Sigmoid colon (tissue), 7 donors: Measurements from ENCODE around the gene EPO. TPM values are rescaled to one million over a fixed set of nuclear protein-coding genes. Genes with fewer than 3 reads are reported as not detected.

Experiments used
- DNase-seq: peaks from one replicate; pipeline ENCODE4 v3.0.0-alpha.2; 2019
- H3K27ac ChIP-seq, 4 donors: fragments of 200-600 bp; sonication (generic); one replicate each; pipeline ENCODE4 v1.5.1; 2016 to 2019; ENCODE audit warnings: mild to moderate bottlenecking in 1 of 4
- H3K27me3 ChIP-seq, 3 donors: fragments of 200-600 bp; sonication (generic); one replicate each; pipeline ENCODE4 v1.5.1; 2019; ENCODE audit warnings: mild to moderate bottlenecking in 1 of 3
- H3K36me3 ChIP-seq, 4 donors: fragments of 200-600 bp; sonication (generic); one replicate each; pipeline ENCODE4 v1.5.1; 2016 to 2019
- H3K4me1 ChIP-seq, 4 donors: fragments of 200-600 bp; sonication (generic); one replicate each; pipeline ENCODE4 v1.5.1; 2017 to 2019
- H3K4me3 ChIP-seq, 4 donors: fragments of 200-600 bp; sonication (generic); one replicate each; pipeline ENCODE4 v1.5.1; 2017 to 2019; ENCODE audit warnings: mild to moderate bottlenecking in 2 of 4, moderate library complexity in 1 of 4
- H3K9me3 ChIP-seq, 4 donors: fragments of 200-600 bp in 3 of 4; sonication (generic) in 3 of 4; one replicate each; pipeline versions ENCODE4 v1.5.1 to v1.6.1; 2013 to 2019
- CTCF ChIP-seq, 4 experiments: fragments of 450-650 bp in 3 of 4; fragments of 200-600 bp in 1 of 4; IDR thresholded peaks; one replicate each; pipeline ENCODE4 v1.5.1; 2016 to 2019; ENCODE audit warnings: antibody characterized with exemption in 4 of 4, mild to moderate bottlenecking in 3 of 4, moderate library complexity in 2 of 4
- EP300 ChIP-seq, 4 donors: sonication (generic); formaldehyde crosslinking; IDR thresholded peaks; one replicate each; pipeline ENCODE4 v1.6.1; 2017; ENCODE audit warnings: antibody characterized with exemption in 4 of 4
- POLR2A ChIP-seq, 2 donors: fragments of 450-650 bp; IDR thresholded peaks; one replicate each; pipeline ENCODE4 v1.6.1; 2016; ENCODE audit warnings: antibody characterized with exemption in 2 of 2, mild to moderate bottlenecking in 2 of 2, moderate library complexity in 2 of 2
- POLR2AphosphoS5 ChIP-seq, 4 donors: sonication (generic); formaldehyde crosslinking; IDR thresholded peaks; one replicate each; pipeline ENCODE4 v1.6.1; 2017; ENCODE audit warnings: antibody characterized with exemption in 4 of 4
- WGBS, 2 donors: extraction: QIAGEN DNeasy Blood & Tissue Kit; methylation state at CpG; one replicate each; pipeline ENCODE4 v1.1.7; 2013; 5-methylcytosine and 5-hydroxymethylcytosine counted together
- intact Hi-C: fragments of 100-400 bp; cut with DNase I; formaldehyde crosslinking; loops from one replicate; pipeline ENCODE4 v1.15.1; 2023
- polyA plus RNA-seq, 3 donors: library from polyadenylated mRNA; stranded (reverse); fragments of 200-250 nt; gene quantifications; one replicate each; pipeline ENCODE4 v1.2.3, GENCODE V29; 2013
- total RNA-seq, 4 donors: library from RNA; depleted of rRNA; stranded (reverse); fragments of >200 nt; gene quantifications; one replicate each; pipeline ENCODE4 v1.1.0, GENCODE V29; 2016
- donor health status: healthy with polysubstance abuse.
- donor health status: Bipolar disorder and iron deficiency.
- donor health status: healthy.

EPO gene
- total and polyA plus RNA-seq, 7 donors: not detected

- Histone ChIP-seq H3K27ac (peak overlapping the region; percentile 81 to 98 (median 96)), H3K4me3 (peak overlapping the region; percentile 64 to 72 (median 68)), H3K9me3 (no peaks in the 10 kb centered on the region), H3K27me3 (no peaks in the 10 kb centered on the region), H3K36me3 (peaks cover 0 to 13% (median 0%) of the 10 kb centered on the region in 4 donors), H3K4me1 (peaks cover 0 to 26% (median 22%) of the 10 kb centered on the region in 4 donors)
- peak; percentile 84 for DNase-seq
- 1% methylated on average over 25 of the region's 25 CpGs for WGBS, 2 donors
- intact Hi-C loops: loop anchor here (1.0 to 5.0 kb wide), 3 partner anchors 20 to 162 kb away; partner anchors contain the start of genes SLC12A9 and TRIP6
- TF ChIP-seq POLR2A (IDR thresholded peaks at IDR 0.05): no peak
- TF ChIP-seq EP300 (IDR thresholded peaks at IDR 0.05): no peak
- peak; percentile 90 to 93 (median 92) for TF ChIP-seq CTCF (IDR thresholded peaks at IDR 0.05)
- TF ChIP-seq POLR2AphosphoS5 (IDR thresholded peaks at IDR 0.05): no peak
These were observed 14.9 kb upstream of the EPO start for GRCh38 chr7:100705320-100705752.

- H3K27me3 ChIP-seq: no peaks in the 10 kb centered on the region
- DNase-seq: peak; percentile 100
- intact Hi-C loops: loop anchor here (1.0 to 5.0 kb wide), 3 partner anchors 19 to 161 kb away; partner anchors contain the start of genes SLC12A9 and TRIP6
- H3K27ac ChIP-seq: peak within 1 kb of the TSS; percentile 81 to 98 (median 96)
- peak within 1 kb of the TSS; percentile 64 to 72 (median 68) for H3K4me3 ChIP-seq
- WGBS, 2 donors: 0 to 1% methylated on average over 86 of the region's 86 CpGs
- no peaks in the 10 kb centered on the region for H3K9me3 ChIP-seq
- peaks cover 0 to 26% (median 22%) of the 10 kb centered on the region in 4 donors for H3K4me1 ChIP-seq
- TF ChIP-seq CTCF (IDR thresholded peaks at IDR 0.05) (no peak), POLR2AphosphoS5 (IDR thresholded peaks at IDR 0.05) (peak; percentile 81 to 94 (median 88)), POLR2A (IDR thresholded peaks at IDR 0.05) (peak; percentile 37 to 56), EP300 (IDR thresholded peaks at IDR 0.05) (peak in 1 of 4 donors; percentile 72)
- H3K36me3 ChIP-seq: peaks cover 0 to 13% (median 0%) of the 10 kb centered on the region in 4 donors
These were observed 14.3 kb upstream of the EPO start, which contains the start of gene POP7 for GRCh38 chr7:100705753-100706671. POP7 (plus strand) TSS chr7:100706121; CDS start chr7:100706831, 710 bp downstream.

- no peaks in the 10 kb centered on the region for H3K9me3 ChIP-seq
- H3K27me3 ChIP-seq: no peaks in the 10 kb centered on the region
- H3K4me3 ChIP-seq: peak overlapping the region; percentile 64 to 72 (median 68)
- WGBS, 2 donors: 21 to 40% methylated on average over 34 of the region's 34 CpGs
- TF ChIP-seq EP300 (IDR thresholded peaks at IDR 0.05) (no peak), POLR2A (IDR thresholded peaks at IDR 0.05) (no peak), CTCF (IDR thresholded peaks at IDR 0.05) (no peak), POLR2AphosphoS5 (IDR thresholded peaks at IDR 0.05) (no peak)
- peak; percentile 71 for DNase-seq
- intact Hi-C loops: loop anchor here (5.0 kb wide), 1 partner anchor 161 kb away; the partner anchor contains the start of gene TRIP6
- H3K36me3 ChIP-seq: peaks cover 0 to 13% (median 0%) of the 10 kb centered on the region in 4 donors
- H3K27ac ChIP-seq: peak overlapping the region; percentile 81 to 98 (median 96)
- H3K4me1 ChIP-seq: peaks cover 0 to 26% (median 22%) of the 10 kb centered on the region in 4 donors
These were observed 13.5 kb upstream of the EPO start for GRCh38 chr7:100706672-100707311.

GRCh38 chr7:100708395-100708794 is 11.9 kb upstream of the EPO start:
- 87 to 92% methylated on average over 6 of the region's 6 CpGs for WGBS, 2 donors

More at GRCh38 chr7:100708395-100708794, 11.9 kb upstream of the EPO start:
- DNase-seq: no peak
- no peaks in the 10 kb centered on the region for H3K27me3 ChIP-seq
- TF ChIP-seq EP300 (IDR thresholded peaks at IDR 0.05): no peak
- TF ChIP-seq CTCF (IDR thresholded peaks at IDR 0.05): no peak
- TF ChIP-seq POLR2A (IDR thresholded peaks at IDR 0.05): no peak
- no peak for TF ChIP-seq POLR2AphosphoS5 (IDR thresholded peaks at IDR 0.05)
- H3K4me3 ChIP-seq: no peak overlapping the region
- no peak overlapping the region for H3K27ac ChIP-seq
- peaks cover 0 to 13% (median 0%) of the 10 kb centered on the region in 4 donors for H3K36me3 ChIP-seq
- intact Hi-C loops: loop anchor here (5.0 kb wide), 1 partner anchor 159 kb away; the partner anchor contains the start of gene TRIP6
- H3K4me1 ChIP-seq: peaks cover 0 to 26% (median 22%) of the 10 kb centered on the region in 4 donors
- H3K9me3 ChIP-seq: no peaks in the 10 kb centered on the region
